Neural progenitor cell (in vitro differentiated cells): ENCODE results near the gene RNF212.

Experiments
- EZH2 ChIP-seq: fragments of 200-600 bp; sonication (generic); IDR thresholded peaks from 2 replicates; pipeline ENCODE4 v1.6.1; 2017; ENCODE audit warnings: antibody characterized with exemption, mild to moderate bottlenecking, moderate library complexity
- EZH2phosphoT487 ChIP-seq: fragments of 200-600 bp; sonication (generic); IDR thresholded peaks from 2 replicates; pipeline ENCODE4 v1.6.1; 2017; ENCODE audit warnings: antibody characterized with exemption
- TF ChIP-seq, protein P1 (sequence below): fragments of 200-600 bp; sonication (generic); IDR thresholded peaks from 2 replicates; pipeline ENCODE4 v1.5.1; 2017; ENCODE audit warnings: antibody characterized with exemption, mild to moderate bottlenecking

DNA sequence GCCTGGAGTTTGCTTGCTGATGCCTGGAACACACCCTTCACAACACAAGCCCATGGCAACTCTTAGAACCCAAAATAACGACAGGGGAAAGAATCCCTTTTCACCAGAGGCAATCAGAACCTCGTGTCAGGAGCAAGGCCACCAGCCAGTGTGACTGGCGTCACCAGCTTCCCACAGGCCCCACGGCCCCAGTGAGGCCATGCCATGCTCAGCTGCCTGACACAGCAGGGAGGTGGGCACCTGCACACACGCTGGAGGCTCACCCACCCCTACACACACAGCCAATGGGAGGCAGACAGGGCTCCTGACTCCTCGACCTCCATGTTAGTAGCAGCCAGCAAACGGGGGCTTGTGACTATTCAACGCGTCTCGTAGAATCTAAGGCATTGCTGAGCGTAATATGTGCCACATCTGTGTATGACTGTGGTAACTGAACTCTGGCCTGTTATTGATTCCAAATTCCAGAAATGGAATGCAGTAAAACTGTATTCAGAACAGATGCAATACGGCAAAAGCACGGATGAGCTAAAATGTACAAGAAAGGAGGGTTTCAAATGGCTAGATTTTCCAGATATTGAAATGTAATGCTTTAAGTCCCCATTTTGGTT lies 28.5 kb downstream of the RNF212 start:
- TF ChIP-seq, protein P1, sequence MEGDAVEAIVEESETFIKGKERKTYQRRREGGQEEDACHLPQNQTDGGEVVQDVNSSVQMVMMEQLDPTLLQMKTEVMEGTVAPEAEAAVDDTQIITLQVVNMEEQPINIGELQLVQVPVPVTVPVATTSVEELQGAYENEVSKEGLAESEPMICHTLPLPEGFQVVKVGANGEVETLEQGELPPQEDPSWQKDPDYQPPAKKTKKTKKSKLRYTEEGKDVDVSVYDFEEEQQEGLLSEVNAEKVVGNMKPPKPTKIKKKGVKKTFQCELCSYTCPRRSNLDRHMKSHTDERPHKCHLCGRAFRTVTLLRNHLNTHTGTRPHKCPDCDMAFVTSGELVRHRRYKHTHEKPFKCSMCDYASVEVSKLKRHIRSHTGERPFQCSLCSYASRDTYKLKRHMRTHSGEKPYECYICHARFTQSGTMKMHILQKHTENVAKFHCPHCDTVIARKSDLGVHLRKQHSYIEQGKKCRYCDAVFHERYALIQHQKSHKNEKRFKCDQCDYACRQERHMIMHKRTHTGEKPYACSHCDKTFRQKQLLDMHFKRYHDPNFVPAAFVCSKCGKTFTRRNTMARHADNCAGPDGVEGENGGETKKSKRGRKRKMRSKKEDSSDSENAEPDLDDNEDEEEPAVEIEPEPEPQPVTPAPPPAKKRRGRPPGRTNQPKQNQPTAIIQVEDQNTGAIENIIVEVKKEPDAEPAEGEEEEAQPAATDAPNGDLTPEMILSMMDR: no peak
- no peak for TF ChIP-seq EZH2phosphoT487
- TF ChIP-seq EZH2: no peak
